Sigmoid colon (tissue), 7 donors: ENCODE data around the gene SLC6A18. TPM values are rescaled to one million over a fixed set of nuclear protein-coding genes. Genes with fewer than 3 reads are reported as not detected.

Experiments
- DNase-seq: peaks from one replicate; pipeline ENCODE4 v3.0.0-alpha.2; 2019
- H3K27ac ChIP-seq, 4 donors: fragments of 200-600 bp; sonication (generic); one replicate each; pipeline ENCODE4 v1.5.1; 2016 to 2019; ENCODE audit warnings: mild to moderate bottlenecking in 1 of 4
- H3K27me3 ChIP-seq, 3 donors: fragments of 200-600 bp; sonication (generic); one replicate each; pipeline ENCODE4 v1.5.1; 2019; ENCODE audit warnings: mild to moderate bottlenecking in 1 of 3
- H3K36me3 ChIP-seq, 4 donors: fragments of 200-600 bp; sonication (generic); one replicate each; pipeline ENCODE4 v1.5.1; 2016 to 2019
- H3K4me1 ChIP-seq, 4 donors: fragments of 200-600 bp; sonication (generic); one replicate each; pipeline ENCODE4 v1.5.1; 2017 to 2019
- H3K4me3 ChIP-seq, 4 donors: fragments of 200-600 bp; sonication (generic); one replicate each; pipeline ENCODE4 v1.5.1; 2017 to 2019; ENCODE audit warnings: mild to moderate bottlenecking in 2 of 4, moderate library complexity in 1 of 4
- H3K9me3 ChIP-seq, 4 donors: fragments of 200-600 bp in 3 of 4; sonication (generic) in 3 of 4; one replicate each; pipeline versions ENCODE4 v1.5.1 to v1.6.1; 2013 to 2019
- EP300 ChIP-seq, 4 donors: sonication (generic); formaldehyde crosslinking; IDR thresholded peaks; one replicate each; pipeline ENCODE4 v1.6.1; 2017; ENCODE audit warnings: antibody characterized with exemption in 4 of 4
- POLR2A ChIP-seq, 2 donors: fragments of 450-650 bp; IDR thresholded peaks; one replicate each; pipeline ENCODE4 v1.6.1; 2016; ENCODE audit warnings: antibody characterized with exemption in 2 of 2, mild to moderate bottlenecking in 2 of 2, moderate library complexity in 2 of 2
- POLR2AphosphoS5 ChIP-seq, 4 donors: sonication (generic); formaldehyde crosslinking; IDR thresholded peaks; one replicate each; pipeline ENCODE4 v1.6.1; 2017; ENCODE audit warnings: antibody characterized with exemption in 4 of 4
- WGBS, 2 donors: extraction: QIAGEN DNeasy Blood & Tissue Kit; methylation state at CpG; one replicate each; pipeline ENCODE4 v1.1.7; 2013; 5-methylcytosine and 5-hydroxymethylcytosine counted together
- intact Hi-C: fragments of 100-400 bp; cut with DNase I; formaldehyde crosslinking; loops from one replicate; pipeline ENCODE4 v1.15.1; 2023
- polyA plus RNA-seq, 3 donors: library from polyadenylated mRNA; stranded (reverse); fragments of 200-250 nt; gene quantifications; one replicate each; pipeline ENCODE4 v1.2.3, GENCODE V29; 2013
- total RNA-seq, 4 donors: library from RNA; depleted of rRNA; stranded (reverse); fragments of >200 nt; gene quantifications; one replicate each; pipeline ENCODE4 v1.1.0, GENCODE V29; 2016
- TF ChIP-seq, protein P1 (sequence below), 4 experiments: fragments of 450-650 bp in 3 of 4; fragments of 200-600 bp in 1 of 4; IDR thresholded peaks; one replicate each; pipeline ENCODE4 v1.5.1; 2016 to 2019; ENCODE audit warnings: antibody characterized with exemption in 4 of 4, mild to moderate bottlenecking in 3 of 4, moderate library complexity in 2 of 4
- donor health status: healthy with polysubstance abuse.
- donor health status: Bipolar disorder and iron deficiency.
- donor health status: healthy.

The SLC6A18 gene, protein sequence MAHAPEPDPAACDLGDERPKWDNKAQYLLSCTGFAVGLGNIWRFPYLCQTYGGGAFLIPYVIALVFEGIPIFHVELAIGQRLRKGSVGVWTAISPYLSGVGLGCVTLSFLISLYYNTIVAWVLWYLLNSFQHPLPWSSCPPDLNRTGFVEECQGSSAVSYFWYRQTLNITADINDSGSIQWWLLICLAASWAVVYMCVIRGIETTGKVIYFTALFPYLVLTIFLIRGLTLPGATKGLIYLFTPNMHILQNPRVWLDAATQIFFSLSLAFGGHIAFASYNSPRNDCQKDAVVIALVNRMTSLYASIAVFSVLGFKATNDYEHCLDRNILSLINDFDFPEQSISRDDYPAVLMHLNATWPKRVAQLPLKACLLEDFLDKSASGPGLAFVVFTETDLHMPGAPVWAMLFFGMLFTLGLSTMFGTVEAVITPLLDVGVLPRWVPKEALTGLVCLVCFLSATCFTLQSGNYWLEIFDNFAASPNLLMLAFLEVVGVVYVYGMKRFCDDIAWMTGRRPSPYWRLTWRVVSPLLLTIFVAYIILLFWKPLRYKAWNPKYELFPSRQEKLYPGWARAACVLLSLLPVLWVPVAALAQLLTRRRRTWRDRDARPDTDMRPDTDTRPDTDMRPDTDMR
- not detected for total RNA-seq
- under 1 TPM in 1 of 3 donors, not detected in 2; 0.07 TPM for polyA plus RNA-seq

DNA sequence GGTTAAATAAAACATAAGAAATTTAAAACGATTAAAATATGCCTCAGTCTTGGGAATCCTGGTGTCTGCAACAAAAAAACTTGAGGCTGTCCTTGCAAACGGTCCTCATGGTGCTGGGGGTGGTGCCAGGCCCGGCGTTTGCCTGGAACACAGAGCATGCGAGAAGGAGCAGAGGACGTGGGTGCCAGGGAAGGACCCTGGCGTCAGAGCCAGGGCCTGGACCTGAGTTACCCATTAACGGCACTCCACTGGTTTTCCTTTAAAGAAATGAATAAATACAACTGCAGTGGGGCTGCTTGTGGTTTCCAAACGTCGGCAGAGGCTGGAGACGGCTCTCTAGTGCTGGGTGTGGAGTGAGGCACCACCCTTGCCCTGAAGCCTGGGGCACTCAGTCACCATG is at the start of gene SLC6A18:
Gene SLC6A18, plus strand, starts transcription at position 301 of the 400 bp plus-strand sequence. Its CDS starts 97 bp downstream, at position 398.
- Histone ChIP-seq H3K36me3 (no peaks in the 10 kb centered on the region), H3K27ac (no peak within 1 kb of the TSS), H3K4me3 (no peak within 1 kb of the TSS), H3K27me3 (peaks cover 0 to 52% (median 15%) of the 10 kb centered on the region in 3 donors), H3K9me3 (no peaks in the 10 kb centered on the region), H3K4me1 (peaks cover 0 to 11% (median 7%) of the 10 kb centered on the region in 4 donors)
- WGBS, 2 donors, result 82% methylated on average over 11 of the region's 11 CpGs
- no peak for DNase-seq
- intact Hi-C loops, result no loop called here
- TF ChIP-seq EP300 (IDR thresholded peaks at IDR 0.05) (no peak), POLR2A (IDR thresholded peaks at IDR 0.05) (no peak), POLR2AphosphoS5 (IDR thresholded peaks at IDR 0.05) (no peak)
- TF ChIP-seq, protein P1, sequence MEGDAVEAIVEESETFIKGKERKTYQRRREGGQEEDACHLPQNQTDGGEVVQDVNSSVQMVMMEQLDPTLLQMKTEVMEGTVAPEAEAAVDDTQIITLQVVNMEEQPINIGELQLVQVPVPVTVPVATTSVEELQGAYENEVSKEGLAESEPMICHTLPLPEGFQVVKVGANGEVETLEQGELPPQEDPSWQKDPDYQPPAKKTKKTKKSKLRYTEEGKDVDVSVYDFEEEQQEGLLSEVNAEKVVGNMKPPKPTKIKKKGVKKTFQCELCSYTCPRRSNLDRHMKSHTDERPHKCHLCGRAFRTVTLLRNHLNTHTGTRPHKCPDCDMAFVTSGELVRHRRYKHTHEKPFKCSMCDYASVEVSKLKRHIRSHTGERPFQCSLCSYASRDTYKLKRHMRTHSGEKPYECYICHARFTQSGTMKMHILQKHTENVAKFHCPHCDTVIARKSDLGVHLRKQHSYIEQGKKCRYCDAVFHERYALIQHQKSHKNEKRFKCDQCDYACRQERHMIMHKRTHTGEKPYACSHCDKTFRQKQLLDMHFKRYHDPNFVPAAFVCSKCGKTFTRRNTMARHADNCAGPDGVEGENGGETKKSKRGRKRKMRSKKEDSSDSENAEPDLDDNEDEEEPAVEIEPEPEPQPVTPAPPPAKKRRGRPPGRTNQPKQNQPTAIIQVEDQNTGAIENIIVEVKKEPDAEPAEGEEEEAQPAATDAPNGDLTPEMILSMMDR (IDR thresholded peaks at IDR 0.05), result no peak

DNA sequence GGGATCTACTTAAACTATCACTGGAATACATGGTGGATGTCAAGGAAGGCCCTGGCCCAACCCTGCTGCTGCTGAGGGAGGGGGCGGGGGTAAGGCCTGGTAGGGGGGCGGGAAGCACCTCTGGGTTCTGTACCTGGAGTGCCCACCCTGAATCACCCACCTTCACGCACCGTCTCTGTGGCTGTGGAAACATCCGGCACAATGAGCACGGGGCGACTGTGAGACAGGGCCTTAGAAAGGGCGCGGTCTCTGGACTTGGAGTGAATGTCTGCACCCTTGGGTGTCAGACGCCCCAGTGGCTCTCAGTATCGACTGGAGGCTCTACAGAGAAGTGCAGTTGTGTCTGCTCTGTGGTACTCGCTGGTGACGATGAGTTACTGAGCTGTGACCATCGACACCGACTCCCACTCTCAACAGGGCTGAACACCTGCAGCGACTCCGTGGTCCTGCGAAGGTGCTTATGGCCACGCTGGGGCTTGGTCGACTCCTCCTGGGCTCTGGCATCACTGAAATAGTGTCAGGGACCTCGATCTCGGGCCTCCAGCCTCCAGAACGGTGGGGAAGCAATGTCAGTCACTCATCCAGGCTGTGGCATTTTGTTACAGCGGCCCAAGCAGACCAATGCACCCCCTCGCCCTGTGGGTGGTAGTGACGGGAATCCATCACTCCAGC is 49.2 kb upstream of the SLC6A18 start:
- WGBS, 2 donors, result 93 to 94% methylated on average over 26 of the region's 26 CpGs
- intact Hi-C loops, result no loop called here
- TF ChIP-seq POLR2AphosphoS5 (IDR thresholded peaks at IDR 0.05) (no peak), EP300 (IDR thresholded peaks at IDR 0.05) (no peak), POLR2A (IDR thresholded peaks at IDR 0.05) (no peak)
- TF ChIP-seq, protein P1 (IDR thresholded peaks at IDR 0.05), result no peak
- no peaks in the 10 kb centered on the region for H3K27me3 ChIP-seq
- DNase-seq, result no peak
- no peaks in the 10 kb centered on the region for H3K36me3 ChIP-seq
- no peaks in the 10 kb centered on the region for H3K9me3 ChIP-seq
- no peak overlapping the region for H3K4me3 ChIP-seq
- H3K4me1 ChIP-seq, result peaks cover 0 to 4% (median 0%) of the 10 kb centered on the region in 4 donors
- H3K27ac ChIP-seq, result no peak overlapping the region

DNA sequence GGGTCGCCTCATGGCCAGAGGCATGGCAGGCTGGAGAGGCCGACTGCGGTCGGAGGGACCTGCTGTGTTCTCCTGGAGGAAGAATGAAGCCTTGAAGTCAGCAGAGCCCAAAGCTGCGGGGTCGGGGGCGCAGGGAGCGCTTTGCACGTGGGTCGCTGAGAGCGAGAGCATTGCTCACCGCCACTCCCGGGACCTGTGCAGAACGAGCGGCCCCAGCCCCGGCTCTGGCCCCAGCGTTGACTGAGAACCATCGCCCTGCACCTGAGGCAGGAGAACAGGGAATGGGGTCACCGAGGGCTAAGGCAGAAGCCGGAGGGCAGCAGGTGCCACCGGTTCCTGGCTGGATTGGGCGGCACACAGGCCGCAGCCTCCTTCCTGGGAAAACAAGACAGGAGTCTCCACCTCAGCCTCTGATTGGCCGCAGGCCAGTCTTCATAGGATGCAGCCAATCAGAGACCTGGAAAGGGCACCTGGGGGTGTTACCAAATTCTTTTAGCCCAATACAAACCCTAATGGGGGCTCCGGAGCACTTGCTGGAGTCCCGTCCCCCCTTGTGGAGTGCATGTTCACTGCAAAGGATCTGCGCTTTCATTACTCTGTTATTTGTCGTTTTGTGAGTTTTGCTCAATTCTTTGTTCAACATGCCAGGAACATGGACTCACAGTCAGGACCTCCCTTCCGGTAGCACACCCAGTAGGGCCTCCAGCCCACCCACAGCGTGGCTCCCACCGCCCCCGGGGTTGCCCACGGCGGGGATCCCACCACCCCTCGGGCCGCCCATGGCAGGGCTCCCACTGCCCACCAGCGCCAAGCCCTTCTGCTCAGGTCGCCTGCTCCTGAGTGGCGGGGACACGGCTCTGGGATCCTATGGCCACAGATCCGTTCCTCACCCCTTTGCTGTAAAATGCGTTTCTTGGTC is 48.4 kb upstream of the SLC6A18 start:
- Histone ChIP-seq H3K4me3 (no peak overlapping the region), H3K4me1 (peaks cover 0 to 4% (median 0%) of the 10 kb centered on the region in 4 donors), H3K36me3 (no peaks in the 10 kb centered on the region), H3K9me3 (no peaks in the 10 kb centered on the region), H3K27me3 (peaks cover 0 to 5% (median 0%) of the 10 kb centered on the region in 3 donors), H3K27ac (no peak overlapping the region)
- no peak for TF ChIP-seq EP300 (IDR thresholded peaks at IDR 0.05)
- no peak for TF ChIP-seq POLR2AphosphoS5 (IDR thresholded peaks at IDR 0.05)
- TF ChIP-seq, protein P1 (IDR thresholded peaks at IDR 0.05), result no peak
- no peak for TF ChIP-seq POLR2A (IDR thresholded peaks at IDR 0.05)
- intact Hi-C loops, result no loop called here
- no peak for DNase-seq
- 90 to 93% methylated on average over 42 of the region's 42 CpGs for WGBS, 2 donors

DNA sequence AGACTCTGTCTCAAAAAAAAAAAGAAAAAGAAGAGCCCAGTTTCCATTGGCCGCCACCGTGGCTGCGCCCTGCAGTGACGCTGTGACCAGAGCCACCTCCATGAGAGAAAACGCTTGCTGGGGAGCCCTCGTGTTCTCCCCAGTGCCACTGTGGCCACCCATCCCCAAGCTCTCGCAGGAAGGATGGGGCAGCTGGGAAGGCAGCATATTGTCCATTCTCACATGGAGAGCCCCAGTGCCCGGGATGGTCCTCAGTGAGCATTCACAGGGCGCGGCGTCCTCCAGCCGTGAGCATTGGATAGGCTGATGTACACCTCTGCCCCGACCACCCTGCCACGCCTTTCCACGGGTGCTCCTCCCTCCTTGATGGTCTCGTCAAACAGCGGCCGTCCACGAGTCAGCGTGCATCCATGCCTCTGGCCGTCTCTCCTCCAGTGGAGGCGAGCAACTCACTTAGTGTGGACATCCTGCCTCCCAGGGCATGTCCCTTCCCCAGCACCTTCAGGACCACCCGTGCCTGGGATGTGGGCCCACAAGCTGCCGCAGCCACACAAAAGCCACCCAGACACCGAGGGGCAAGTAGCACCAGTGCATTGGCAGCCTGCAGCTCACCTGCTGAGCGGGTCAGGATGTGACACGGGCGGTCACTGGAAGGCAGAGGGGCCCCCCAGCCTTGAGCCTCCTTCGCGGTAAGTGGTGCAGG is 47.2 kb upstream of the SLC6A18 start:
- H3K27ac ChIP-seq, result no peak overlapping the region
- H3K4me3 ChIP-seq, result no peak overlapping the region
- 85 to 87% methylated on average over 15 to 30 of the region's 30 CpGs for WGBS, 2 donors
- TF ChIP-seq, protein P1 (IDR thresholded peaks at IDR 0.05), result no peak
- no peak for TF ChIP-seq POLR2AphosphoS5 (IDR thresholded peaks at IDR 0.05)
- TF ChIP-seq POLR2A (IDR thresholded peaks at IDR 0.05), result no peak
- TF ChIP-seq EP300 (IDR thresholded peaks at IDR 0.05), result no peak
- no peak for DNase-seq
- peaks cover 0 to 4% (median 0%) of the 10 kb centered on the region in 4 donors for H3K4me1 ChIP-seq
- no peaks in the 10 kb centered on the region for H3K9me3 ChIP-seq
- intact Hi-C loops, result no loop called here
- H3K27me3 ChIP-seq, result peaks cover 0 to 8% (median 0%) of the 10 kb centered on the region in 3 donors
- H3K36me3 ChIP-seq, result no peaks in the 10 kb centered on the region
